B cell (primary cell): Measurements from ENCODE around the gene ZNF362.

Experiments used
- EZH2 ChIP-seq: IDR thresholded peaks from 2 replicates; pipeline ENCODE4 v1.6.1; 2012; ENCODE audit warnings: borderline replicate concordance, low read depth, mild to moderate bottlenecking, moderate library complexity, low read length; ENCODE audit not compliant: insufficient read depth, poor library complexity, severe bottlenecking
- TF ChIP-seq, protein P1 (sequence below): fragments of 200-600 bp; IDR thresholded peaks from one replicate; pipeline ENCODE4 v1.8.0; 2022; ENCODE audit warnings: antibody characterized with exemption, mild to moderate bottlenecking

DNA sequence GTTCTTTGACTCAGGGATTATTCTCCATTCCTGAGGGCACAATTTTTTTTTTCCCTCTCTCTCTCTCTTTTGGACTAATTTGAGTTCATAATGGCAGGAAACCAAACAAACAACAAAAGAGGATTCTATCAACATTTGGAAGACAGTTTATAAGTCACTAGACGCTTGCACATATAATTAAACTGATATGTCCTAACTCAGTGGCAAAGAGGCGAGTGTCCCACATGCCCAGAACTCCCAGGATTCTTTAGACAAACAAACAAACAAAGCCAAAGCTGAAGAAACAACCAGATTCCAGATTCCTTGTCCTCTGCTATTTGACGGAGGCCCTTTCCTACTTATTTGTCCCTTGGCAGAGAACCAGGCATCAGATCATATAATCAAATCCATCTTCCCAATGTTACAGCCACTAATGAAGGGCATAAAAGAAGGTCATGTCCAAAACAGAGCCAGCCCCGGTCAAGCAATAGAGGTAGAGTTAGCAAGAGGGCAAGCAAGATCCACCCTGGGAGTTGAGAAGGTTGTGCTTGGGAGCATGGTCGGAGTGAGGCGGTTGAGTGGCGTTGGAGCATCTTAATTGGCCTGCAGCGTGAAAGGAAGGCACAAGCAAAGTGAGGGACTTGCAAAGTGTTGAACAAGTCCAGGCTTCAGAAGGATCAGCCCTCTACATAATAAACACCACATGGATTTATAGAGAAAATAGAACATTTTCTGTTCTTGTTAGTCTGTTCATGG, 30.3 kb downstream of the ZNF362 start:
- TF ChIP-seq, protein P1, sequence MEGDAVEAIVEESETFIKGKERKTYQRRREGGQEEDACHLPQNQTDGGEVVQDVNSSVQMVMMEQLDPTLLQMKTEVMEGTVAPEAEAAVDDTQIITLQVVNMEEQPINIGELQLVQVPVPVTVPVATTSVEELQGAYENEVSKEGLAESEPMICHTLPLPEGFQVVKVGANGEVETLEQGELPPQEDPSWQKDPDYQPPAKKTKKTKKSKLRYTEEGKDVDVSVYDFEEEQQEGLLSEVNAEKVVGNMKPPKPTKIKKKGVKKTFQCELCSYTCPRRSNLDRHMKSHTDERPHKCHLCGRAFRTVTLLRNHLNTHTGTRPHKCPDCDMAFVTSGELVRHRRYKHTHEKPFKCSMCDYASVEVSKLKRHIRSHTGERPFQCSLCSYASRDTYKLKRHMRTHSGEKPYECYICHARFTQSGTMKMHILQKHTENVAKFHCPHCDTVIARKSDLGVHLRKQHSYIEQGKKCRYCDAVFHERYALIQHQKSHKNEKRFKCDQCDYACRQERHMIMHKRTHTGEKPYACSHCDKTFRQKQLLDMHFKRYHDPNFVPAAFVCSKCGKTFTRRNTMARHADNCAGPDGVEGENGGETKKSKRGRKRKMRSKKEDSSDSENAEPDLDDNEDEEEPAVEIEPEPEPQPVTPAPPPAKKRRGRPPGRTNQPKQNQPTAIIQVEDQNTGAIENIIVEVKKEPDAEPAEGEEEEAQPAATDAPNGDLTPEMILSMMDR, result no peak
- no peak for TF ChIP-seq EZH2
